GM21423 (cell line): ENCODE measurements around the gene CMC1.
A peak's percentile ranks its signal among the peaks of the same experiment; 100 is the strongest.
"Not testable (repeated sequence)": the region's sequence is repeated elsewhere in the genome, so short reads cannot be mapped to it uniquely, and the experiment has no call there.

Experiments used
- ATAC-seq: cut with Tn5 transposase; IDR thresholded peaks from one replicate; pipeline ENCODE4 v1.9.1; 2021; ENCODE audit warnings: mild to moderate bottlenecking, moderate library complexity; ENCODE audit not compliant: unreplicated experiment

Gene CMC1

GRCh38 chr3:28243424-28244106 is 2.1 kb downstream of the CMC1 start:
- no peak for ATAC-seq

- no peak for ATAC-seq
Observed at GRCh38 chr3:28244491-28244890, 3.1 kb downstream of the CMC1 start.

- no peak for ATAC-seq
Observed at GRCh38 chr3:28247286-28247685, 5.9 kb downstream of the CMC1 start.

- peak; percentile 37 for ATAC-seq
Observed at GRCh38 chr3:28250999-28251398, 9.6 kb downstream of the CMC1 start.

GRCh38 chr3:28252001-28252431 is 10.6 kb downstream of the CMC1 start:
- peak; percentile 45 for ATAC-seq

- ATAC-seq, result no peak
Observed at GRCh38 chr3:28253040-28253715, 11.8 kb downstream of the CMC1 start.

- ATAC-seq, result no peak
Observed at GRCh38 chr3:28262001-28262400, 20.6 kb downstream of the CMC1 start.

- no peak for ATAC-seq
Observed at GRCh38 chr3:28265641-28266040, 24.2 kb downstream of the CMC1 start.

- ATAC-seq, result no peak
Observed at GRCh38 chr3:28267984-28268849, 26.8 kb downstream of the CMC1 start.

GRCh38 chr3:28268989-28269388 is 27.6 kb downstream of the CMC1 start:
- no peak for ATAC-seq

- not testable (repeated sequence) for ATAC-seq
Observed at GRCh38 chr3:28269884-28270283, 28.5 kb downstream of the CMC1 start.

- ATAC-seq, result no peak
Observed at GRCh38 chr3:28273837-28274236, 32.4 kb downstream of the CMC1 start.

GRCh38 chr3:28278918-28279317 is 37.5 kb downstream of the CMC1 start:
- no peak for ATAC-seq

- no peak for ATAC-seq
Observed at GRCh38 chr3:28279770-28280169, 38.4 kb downstream of the CMC1 start.

- ATAC-seq, result no peak
Observed at GRCh38 chr3:28280781-28281180, 39.4 kb downstream of the CMC1 start.

GRCh38 chr3:28286595-28286994 is 45.2 kb downstream of the CMC1 start:
- ATAC-seq, result peak; percentile 91

- no peak for ATAC-seq
Observed at GRCh38 chr3:28287046-28287445, 45.6 kb downstream of the CMC1 start.

- ATAC-seq, result no peak
Observed at GRCh38 chr3:28290863-28291300, 49.5 kb downstream of the CMC1 start.

GRCh38 chr3:28291577-28291976 is 50.2 kb downstream of the CMC1 start:
- no peak for ATAC-seq

GRCh38 chr3:28292622-28293021 is 51.2 kb downstream of the CMC1 start:
- no peak for ATAC-seq

GRCh38 chr3:28294667-28295413 is 53.4 kb downstream of the CMC1 start:
- ATAC-seq, result no peak
